Endodermal cell (in vitro differentiated cells): ENCODE measurements around the gene SCN9A. TPM values are rescaled to one million over a fixed set of nuclear protein-coding genes. Genes with fewer than 3 reads are reported as not detected.

ENCODE experiments used
- DNase-seq: peaks from one replicate; pipeline ENCODE4 v3.0.0-alpha.2; 2017
- H3K27ac ChIP-seq: 2 replicates; pipeline ENCODE4 v1.5.1; 2013; ENCODE audit warnings: mild to moderate bottlenecking, low read depth, low read length, moderate library complexity
- H3K27me3 ChIP-seq: 2 replicates; pipeline ENCODE4 v1.6.1; 2013; ENCODE audit warnings: mild to moderate bottlenecking, low read length, moderate library complexity; ENCODE audit not compliant: insufficient read depth, control insufficient read depth, poor library complexity, severe bottlenecking
- H3K36me3 ChIP-seq: 2 replicates; pipeline ENCODE4 v1.7.0; 2013; ENCODE audit warnings: mild to moderate bottlenecking, low read length, moderate library complexity; ENCODE audit not compliant: control insufficient read depth, insufficient read depth
- H3K4me1 ChIP-seq: one replicate; pipeline ENCODE4 v1.7.0; 2013; ENCODE audit warnings: low read length; ENCODE audit not compliant: control insufficient read depth, insufficient read depth
- H3K4me3 ChIP-seq: 2 replicates; pipeline ENCODE4 v1.5.1; 2013; ENCODE audit warnings: mild to moderate bottlenecking, low read length, moderate library complexity
- H3K9ac ChIP-seq: 2 replicates; pipeline ENCODE4 v1.6.1; 2013; ENCODE audit warnings: mild to moderate bottlenecking, low read length, moderate library complexity; ENCODE audit not compliant: poor library complexity, severe bottlenecking; ENCODE audit errors: extremely low read depth
- H3K9me3 ChIP-seq: 2 replicates; pipeline ENCODE4 v1.6.1; 2013; ENCODE audit warnings: mild to moderate bottlenecking, low read length, moderate library complexity; ENCODE audit not compliant: control insufficient read depth
- H3K27ac Mint-ChIP-seq: 2 replicates; pipeline ENCODE4 v1.8.0; 2020; ENCODE audit warnings: mixed read lengths
- H3K27me3 Mint-ChIP-seq: 2 replicates; pipeline ENCODE4 v1.8.0; 2021; ENCODE audit warnings: mild to moderate bottlenecking, mixed read lengths; ENCODE audit not compliant: insufficient read depth
- H3K36me3 Mint-ChIP-seq: 2 replicates; pipeline ENCODE4 v1.8.0; 2020; ENCODE audit warnings: low read depth, mixed read lengths
- H3K4me1 Mint-ChIP-seq: 2 replicates; pipeline ENCODE4 v1.8.0; 2020; ENCODE audit warnings: mixed read lengths
- H3K4me3 Mint-ChIP-seq: 2 replicates; pipeline ENCODE4 v1.8.0; 2020; ENCODE audit warnings: mild to moderate bottlenecking, moderate library complexity, mixed read lengths
- H3K9me3 Mint-ChIP-seq: 2 replicates; pipeline ENCODE4 v1.8.0; 2020; ENCODE audit warnings: mild to moderate bottlenecking, mixed read lengths
- WGBS, 2 experiments: methylation state at CpG; one replicate each; pipeline versions ENCODE4 v1.1.5 to v1.1.7; 2013; ENCODE audit warnings: missing lambda C conversion rate in 2 of 2, mixed read lengths in 1 of 2; ENCODE audit not compliant: insufficient coverage in 1 of 2, insufficient read length in 1 of 2; 5-methylcytosine and 5-hydroxymethylcytosine counted together
- total RNA-seq, 2 donors: library from RNA; stranded (reverse); fragmentation: NEBNext Ultra II Directional in 1 of 2; extraction: Animal tissue kit (Norgen Biotek cat#: 25700) in 1 of 2; gene quantifications; 2 replicates in 1 of 2; 3 replicates in 1 of 2; pipeline ENCODE4 v1.2.1, GENCODE V29; 2021
- TF ChIP-seq, protein P1 (sequence below): fragments of 200-600 bp; sonication (generic); conservative IDR thresholded peaks from 2 replicates; pipeline ENCODE4 v1.5.0; 2021; ENCODE audit warnings: antibody characterized with exemption, mild to moderate bottlenecking

SCN9A gene
- total RNA-seq, 2 donors from 2014 or later = 0.13 to 0.35 TPM

DNA sequence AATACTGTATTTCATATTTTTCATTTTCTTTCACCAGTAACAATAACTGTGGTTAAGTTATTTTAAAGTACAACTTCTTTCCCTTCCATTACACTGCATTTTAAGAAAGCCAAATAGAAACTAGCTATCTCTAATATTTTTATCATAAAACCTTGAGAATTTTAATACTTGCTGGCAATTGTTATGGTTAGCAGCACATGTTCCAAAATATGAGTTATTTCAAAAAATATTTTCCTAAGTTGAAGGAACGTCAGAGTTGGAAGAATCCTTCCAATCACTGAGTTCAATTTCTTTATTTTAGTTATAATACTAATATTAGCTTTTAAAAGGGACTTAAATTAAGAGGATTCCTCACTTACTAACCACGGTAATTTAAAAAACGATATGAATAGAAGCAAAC, 68.4 kb downstream of the SCN9A start:
- H3K4me1 ChIP-seq = no peaks in the 10 kb centered on the region
- Mint-ChIP-seq H3K27me3 (no peaks in the 10 kb centered on the region), H3K9me3 (peaks cover 2% of the 10 kb centered on the region), H3K4me3 (no peak overlapping the region), H3K36me3 (no peaks in the 10 kb centered on the region), H3K4me1 (no peaks in the 10 kb centered on the region), H3K27ac (no peak overlapping the region)
- H3K27me3 ChIP-seq = no peaks in the 10 kb centered on the region
- no peaks in the 10 kb centered on the region for H3K36me3 ChIP-seq
- no peak overlapping the region for H3K4me3 ChIP-seq
- no peaks in the 10 kb centered on the region for H3K9me3 ChIP-seq
- WGBS, 2 experiments = 100% methylated on average over 2 of the region's 3 CpGs; no CpG with 5 or more reads in 1 of the 2 experiments
- H3K9ac ChIP-seq = no peak overlapping the region
- H3K27ac ChIP-seq = no peak overlapping the region
- no peak for DNase-seq
- TF ChIP-seq, protein P1, sequence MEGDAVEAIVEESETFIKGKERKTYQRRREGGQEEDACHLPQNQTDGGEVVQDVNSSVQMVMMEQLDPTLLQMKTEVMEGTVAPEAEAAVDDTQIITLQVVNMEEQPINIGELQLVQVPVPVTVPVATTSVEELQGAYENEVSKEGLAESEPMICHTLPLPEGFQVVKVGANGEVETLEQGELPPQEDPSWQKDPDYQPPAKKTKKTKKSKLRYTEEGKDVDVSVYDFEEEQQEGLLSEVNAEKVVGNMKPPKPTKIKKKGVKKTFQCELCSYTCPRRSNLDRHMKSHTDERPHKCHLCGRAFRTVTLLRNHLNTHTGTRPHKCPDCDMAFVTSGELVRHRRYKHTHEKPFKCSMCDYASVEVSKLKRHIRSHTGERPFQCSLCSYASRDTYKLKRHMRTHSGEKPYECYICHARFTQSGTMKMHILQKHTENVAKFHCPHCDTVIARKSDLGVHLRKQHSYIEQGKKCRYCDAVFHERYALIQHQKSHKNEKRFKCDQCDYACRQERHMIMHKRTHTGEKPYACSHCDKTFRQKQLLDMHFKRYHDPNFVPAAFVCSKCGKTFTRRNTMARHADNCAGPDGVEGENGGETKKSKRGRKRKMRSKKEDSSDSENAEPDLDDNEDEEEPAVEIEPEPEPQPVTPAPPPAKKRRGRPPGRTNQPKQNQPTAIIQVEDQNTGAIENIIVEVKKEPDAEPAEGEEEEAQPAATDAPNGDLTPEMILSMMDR = no peak

DNA sequence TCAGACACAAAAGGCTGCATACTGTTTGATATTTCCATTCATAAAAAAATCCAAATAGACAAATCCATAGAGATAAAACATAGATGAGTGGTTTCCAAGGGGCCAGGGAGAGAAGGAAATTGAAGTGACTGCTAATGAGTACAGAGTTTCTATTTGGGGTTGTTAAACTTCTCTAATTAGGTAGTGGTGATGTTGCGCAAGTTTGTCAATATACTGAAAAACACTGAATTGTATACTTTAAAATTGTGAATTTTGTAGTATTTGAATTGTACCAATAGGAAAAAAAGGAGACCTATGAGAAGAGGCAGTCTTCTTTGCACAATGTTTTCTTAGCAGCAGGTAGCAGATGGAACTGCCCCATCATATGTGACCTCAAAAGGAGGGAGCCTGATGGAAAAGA, 71.1 kb downstream of the SCN9A start:
- 100% methylated on average over 1 of the region's 1 CpG for WGBS, 2 experiments
- H3K4me3 Mint-ChIP-seq = no peak overlapping the region
- H3K27me3 Mint-ChIP-seq = no peaks in the 10 kb centered on the region
- Histone ChIP-seq H3K27me3 (no peaks in the 10 kb centered on the region), H3K9ac (no peak overlapping the region), H3K27ac (no peak overlapping the region), H3K4me1 (no peaks in the 10 kb centered on the region), H3K9me3 (no peaks in the 10 kb centered on the region), H3K36me3 (no peaks in the 10 kb centered on the region), H3K4me3 (no peak overlapping the region)
- no peaks in the 10 kb centered on the region for H3K4me1 Mint-ChIP-seq
- TF ChIP-seq, protein P1 = no peak
- DNase-seq = no peak
- no peaks in the 10 kb centered on the region for H3K36me3 Mint-ChIP-seq
- peaks cover 2% of the 10 kb centered on the region for H3K9me3 Mint-ChIP-seq
- no peak overlapping the region for H3K27ac Mint-ChIP-seq

DNA sequence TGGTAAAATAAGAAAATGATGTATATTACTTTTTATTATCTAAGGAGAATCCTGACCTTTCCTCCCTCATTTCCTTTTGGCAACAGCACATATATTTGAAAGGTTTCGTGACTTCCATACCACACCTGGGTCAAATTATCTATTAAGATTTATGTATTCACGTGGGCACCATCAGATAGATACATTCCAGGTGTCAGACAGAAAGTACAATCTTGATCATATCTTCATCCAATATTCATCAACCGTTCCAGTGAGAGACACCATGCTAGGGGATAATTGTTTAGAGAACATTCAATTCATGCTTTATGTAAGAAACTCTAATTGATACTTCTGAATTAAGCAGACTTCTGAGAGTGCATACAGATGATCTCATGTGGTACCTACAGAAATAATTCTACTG, 73.7 kb downstream of the SCN9A start:
- Histone ChIP-seq H3K4me3 (no peak overlapping the region), H3K9me3 (no peaks in the 10 kb centered on the region), H3K4me1 (no peaks in the 10 kb centered on the region), H3K9ac (no peak overlapping the region), H3K27ac (no peak overlapping the region), H3K36me3 (no peaks in the 10 kb centered on the region), H3K27me3 (no peaks in the 10 kb centered on the region)
- TF ChIP-seq, protein P1 = no peak
- Mint-ChIP-seq H3K4me1 (no peaks in the 10 kb centered on the region), H3K9me3 (no peaks in the 10 kb centered on the region), H3K36me3 (no peaks in the 10 kb centered on the region), H3K27me3 (no peaks in the 10 kb centered on the region), H3K27ac (no peak overlapping the region), H3K4me3 (no peak overlapping the region)
- no peak for DNase-seq
- WGBS, 2 experiments = 82% methylated on average over 3 of the region's 3 CpGs; no CpG with 5 or more reads in 1 of the 2 experiments
